ENCODE measurements around the gene MOV10L1.
"Not testable (repeated sequence)": the region's sequence is repeated elsewhere in the genome, so short reads cannot be mapped to it uniquely, and the experiment has no call there.

MOV10L1 gene

GRCh38 chr22:50129121-50129736 is 39.4 kb downstream of the MOV10L1 start:
- no peak overlapping the region for H3K4me3 ChIP-seq (ENCODE audit: low read length)
- no peak for TF ChIP-seq CTCF (conservative IDR thresholded peaks at IDR 0.05; ENCODE audit: low read length)
- DNase-seq (ENCODE audit: low read depth), result peak; percentile 66

- no peak overlapping the region for H3K4me3 ChIP-seq (ENCODE audit: low read length)
- TF ChIP-seq CTCF (conservative IDR thresholded peaks at IDR 0.05; ENCODE audit: low read length), result no peak
- DNase-seq (ENCODE audit: low read depth), result no peak
Measured at GRCh38 chr22:50131894-50132293, 42.1 kb downstream of the MOV10L1 start.

GRCh38 chr22:50134481-50134880 is 44.7 kb downstream of the MOV10L1 start:
- no peak for TF ChIP-seq CTCF (conservative IDR thresholded peaks at IDR 0.05; ENCODE audit: low read length)
- no peak overlapping the region for H3K4me3 ChIP-seq (ENCODE audit: low read length)
- DNase-seq (ENCODE audit: low read depth), result no peak

- H3K4me3 ChIP-seq (ENCODE audit: low read length), result no peak overlapping the region
- TF ChIP-seq CTCF (conservative IDR thresholded peaks at IDR 0.05; ENCODE audit: low read length), result no peak
- peak; percentile 20 for DNase-seq (ENCODE audit: low read depth)
Measured at GRCh38 chr22:50136581-50137015, 46.8 kb downstream of the MOV10L1 start.

- not testable (repeated sequence) for H3K4me3 ChIP-seq (ENCODE audit: low read length); DNase-seq (ENCODE audit: low read depth)
Measured at GRCh38 chr22:50137277-50137676, 47.5 kb downstream of the MOV10L1 start.

- TF ChIP-seq CTCF (conservative IDR thresholded peaks at IDR 0.05; ENCODE audit: low read length), result no peak
- no peak for DNase-seq (ENCODE audit: low read depth)
- H3K4me3 ChIP-seq (ENCODE audit: low read length), result no peak overlapping the region
Measured at GRCh38 chr22:50138041-50138440, 48.2 kb downstream of the MOV10L1 start.

- H3K4me3 ChIP-seq (ENCODE audit: low read length), result no peak overlapping the region
- TF ChIP-seq CTCF (conservative IDR thresholded peaks at IDR 0.05; ENCODE audit: low read length), result no peak
- no peak for DNase-seq (ENCODE audit: low read depth)
Measured at GRCh38 chr22:50138988-50139387, 49.2 kb downstream of the MOV10L1 start.

Data from AG10803 (cell line).